Measurements from ENCODE around the gene ELOB.

- no peak for TF ChIP-seq CTCF (IDR thresholded peaks at IDR 0.05)
- no peak for TF ChIP-seq POLR2A (IDR thresholded peaks at IDR 0.05)
These were observed 45.4 kb upstream of the ELOB start for GRCh38 chr16:2822496-2822895.
